Measurements from ENCODE around the gene XCL1. TPM values are rescaled to one million over a fixed set of nuclear protein-coding genes. Genes with fewer than 3 reads are reported as not detected.

The XCL1 gene
- total RNA-seq, 1 experiment from 2014 or later = 0.26 TPM

DNA sequence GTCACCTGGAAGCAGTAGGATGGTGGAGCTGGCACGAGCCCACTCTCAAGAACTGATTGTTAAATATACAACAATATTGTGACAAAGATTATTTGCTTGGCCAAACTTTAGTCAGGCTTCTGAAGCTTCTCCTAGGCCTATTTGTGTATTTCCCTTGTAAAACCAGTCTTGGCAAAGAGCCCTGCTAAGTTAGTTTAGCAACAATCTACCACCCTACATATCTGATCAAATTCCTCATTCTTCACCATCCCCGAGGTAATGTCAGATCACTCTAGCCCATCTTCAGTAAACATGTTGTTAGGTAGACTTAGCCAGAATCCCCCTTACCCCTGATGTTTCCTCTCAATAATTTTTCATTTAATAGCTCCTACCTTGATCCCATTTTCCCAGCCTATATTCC is 39.6 kb downstream of the XCL1 start:
- no peak overlapping the region; a peak in 1 of 7 replicates for H3K27ac Mint-ChIP-seq
- Histone ChIP-seq H3K79me2 (ENCODE audit: insufficient read depth, low read length) (no peaks in the 10 kb centered on the region), H3K23me2 (ENCODE audit: insufficient read length, low read depth, low read length, poor library complexity, severe bottlenecking) (no peaks in the 10 kb centered on the region), H2BK5ac (ENCODE audit: insufficient read length, low read length) (no peak overlapping the region), H2BK120ac (ENCODE audit: low read depth, low read length, poor library complexity, severe bottlenecking) (no peak overlapping the region), H2AFZ (ENCODE audit: low read length) (no peak overlapping the region), H4K91ac (ENCODE audit: insufficient read length, low read depth, low read length) (no peak overlapping the region), H3K14ac (ENCODE audit: insufficient read depth, low read length) (no peak overlapping the region), H3K18ac (ENCODE audit: insufficient read length, low read depth, low read length) (no peak overlapping the region), H3K4ac (ENCODE audit: low read depth, low read length) (no peak overlapping the region), H3K4me2 (ENCODE audit: insufficient read depth, insufficient read length, low read length) (no peak overlapping the region), H4K8ac (replicated peaks; ENCODE audit: insufficient read length, low read depth, low read length) (no peak overlapping the region), H3K4me1 (ENCODE audit: insufficient read depth, low read length) (no peaks in the 10 kb centered on the region), H3K9ac (ENCODE audit: extremely low read depth, insufficient read length, low read length) (no peak overlapping the region), H3K79me1 (ENCODE audit: insufficient read depth, low read depth, low read length, poor library complexity, severe bottlenecking) (no peaks in the 10 kb centered on the region), H3K27me3 (ENCODE audit: insufficient read depth, low read length) (no peaks in the 10 kb centered on the region), H3K9me3 (ENCODE audit: control insufficient read depth, low read depth, low read length) (no peaks in the 10 kb centered on the region), H3K27ac (ENCODE audit: insufficient read length, low read depth, low read length) (no peak overlapping the region), H2BK20ac (ENCODE audit: low read depth, low read length, poor library complexity, severe bottlenecking) (no peak overlapping the region), H3K56ac (ENCODE audit: insufficient read length, low read depth, low read length) (no peak overlapping the region), H3K23ac (ENCODE audit: insufficient read length, low read depth, low read length) (no peak overlapping the region), H2AK5ac (ENCODE audit: insufficient read length, low read length) (no peak overlapping the region), H2BK12ac (ENCODE audit: insufficient read length, low read depth, low read length) (no peak overlapping the region), H2BK15ac (ENCODE audit: low read depth, low read length) (no peak overlapping the region), H3T11ph (ENCODE audit: low read length) (no peak overlapping the region), H4K5ac (ENCODE audit: insufficient read length, low read depth, low read length) (no peak overlapping the region), H4K20me1 (ENCODE audit: control insufficient read depth, insufficient read depth, insufficient read length) (no peaks in the 10 kb centered on the region)
- peaks cover 0 to 3% of the 10 kb centered on the region in 2 experiments; a peak in 1 of 4 replicates for H3K4me1 Mint-ChIP-seq
- no peak for DNase-seq
- H3K27me3 Mint-ChIP-seq (ENCODE audit: low read depth) = no peaks in the 10 kb centered on the region
- no peak overlapping the region for H3K4me3 Mint-ChIP-seq
- TF ChIP-seq, protein P1, sequence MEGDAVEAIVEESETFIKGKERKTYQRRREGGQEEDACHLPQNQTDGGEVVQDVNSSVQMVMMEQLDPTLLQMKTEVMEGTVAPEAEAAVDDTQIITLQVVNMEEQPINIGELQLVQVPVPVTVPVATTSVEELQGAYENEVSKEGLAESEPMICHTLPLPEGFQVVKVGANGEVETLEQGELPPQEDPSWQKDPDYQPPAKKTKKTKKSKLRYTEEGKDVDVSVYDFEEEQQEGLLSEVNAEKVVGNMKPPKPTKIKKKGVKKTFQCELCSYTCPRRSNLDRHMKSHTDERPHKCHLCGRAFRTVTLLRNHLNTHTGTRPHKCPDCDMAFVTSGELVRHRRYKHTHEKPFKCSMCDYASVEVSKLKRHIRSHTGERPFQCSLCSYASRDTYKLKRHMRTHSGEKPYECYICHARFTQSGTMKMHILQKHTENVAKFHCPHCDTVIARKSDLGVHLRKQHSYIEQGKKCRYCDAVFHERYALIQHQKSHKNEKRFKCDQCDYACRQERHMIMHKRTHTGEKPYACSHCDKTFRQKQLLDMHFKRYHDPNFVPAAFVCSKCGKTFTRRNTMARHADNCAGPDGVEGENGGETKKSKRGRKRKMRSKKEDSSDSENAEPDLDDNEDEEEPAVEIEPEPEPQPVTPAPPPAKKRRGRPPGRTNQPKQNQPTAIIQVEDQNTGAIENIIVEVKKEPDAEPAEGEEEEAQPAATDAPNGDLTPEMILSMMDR (conservative IDR thresholded peaks at IDR 0.05) = no peak
- WGBS (ENCODE audit: extremely low coverage, insufficient read length, low lambda C conversion rate) = no CpG with 5 or more reads among the region's 2 CpGs
- H3K9me3 Mint-ChIP-seq = no peaks in the 10 kb centered on the region
- no peaks in the 10 kb centered on the region for H3K36me3 Mint-ChIP-seq (ENCODE audit: insufficient read depth in 1 of 3, low read depth in 3 of 3)
